Sigmoid colon (tissue), 4 donors: ENCODE results near the gene ZNF25.

Experiments used
- EP300 ChIP-seq, 4 donors: sonication (generic); formaldehyde crosslinking; IDR thresholded peaks; one replicate each; pipeline ENCODE4 v1.6.1; 2017; ENCODE audit warnings: antibody characterized with exemption in 4 of 4
- POLR2A ChIP-seq, 2 donors: fragments of 450-650 bp; IDR thresholded peaks; one replicate each; pipeline ENCODE4 v1.6.1; 2016; ENCODE audit warnings: antibody characterized with exemption in 2 of 2, mild to moderate bottlenecking in 2 of 2, moderate library complexity in 2 of 2
- TF ChIP-seq, protein P1 (sequence below), 4 experiments: fragments of 450-650 bp in 3 of 4; fragments of 200-600 bp in 1 of 4; IDR thresholded peaks; one replicate each; pipeline ENCODE4 v1.5.1; 2016 to 2019; ENCODE audit warnings: antibody characterized with exemption in 4 of 4, mild to moderate bottlenecking in 3 of 4, moderate library complexity in 2 of 4

DNA sequence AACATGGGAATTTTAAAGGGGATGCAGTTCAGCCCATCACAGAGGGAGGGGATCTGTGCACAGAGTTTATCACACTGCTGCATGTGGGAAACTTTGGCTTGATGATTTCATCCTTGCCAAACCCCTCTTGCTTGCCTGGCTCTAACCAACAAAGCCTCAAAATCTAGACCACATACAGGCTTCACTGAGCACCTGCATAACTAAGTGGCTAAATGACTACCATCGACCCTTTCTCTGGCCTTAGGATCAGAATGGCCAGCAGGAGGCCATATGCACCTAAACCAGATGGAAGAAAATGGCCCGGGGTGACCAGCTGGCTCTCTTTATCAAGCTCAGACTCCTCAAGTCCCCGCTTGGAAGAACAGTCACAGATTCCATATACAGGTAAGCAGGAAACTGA lies 15.6 kb upstream of the ZNF25 start:
- no peak for TF ChIP-seq EP300 (IDR thresholded peaks at IDR 0.05)
- TF ChIP-seq, protein P1, sequence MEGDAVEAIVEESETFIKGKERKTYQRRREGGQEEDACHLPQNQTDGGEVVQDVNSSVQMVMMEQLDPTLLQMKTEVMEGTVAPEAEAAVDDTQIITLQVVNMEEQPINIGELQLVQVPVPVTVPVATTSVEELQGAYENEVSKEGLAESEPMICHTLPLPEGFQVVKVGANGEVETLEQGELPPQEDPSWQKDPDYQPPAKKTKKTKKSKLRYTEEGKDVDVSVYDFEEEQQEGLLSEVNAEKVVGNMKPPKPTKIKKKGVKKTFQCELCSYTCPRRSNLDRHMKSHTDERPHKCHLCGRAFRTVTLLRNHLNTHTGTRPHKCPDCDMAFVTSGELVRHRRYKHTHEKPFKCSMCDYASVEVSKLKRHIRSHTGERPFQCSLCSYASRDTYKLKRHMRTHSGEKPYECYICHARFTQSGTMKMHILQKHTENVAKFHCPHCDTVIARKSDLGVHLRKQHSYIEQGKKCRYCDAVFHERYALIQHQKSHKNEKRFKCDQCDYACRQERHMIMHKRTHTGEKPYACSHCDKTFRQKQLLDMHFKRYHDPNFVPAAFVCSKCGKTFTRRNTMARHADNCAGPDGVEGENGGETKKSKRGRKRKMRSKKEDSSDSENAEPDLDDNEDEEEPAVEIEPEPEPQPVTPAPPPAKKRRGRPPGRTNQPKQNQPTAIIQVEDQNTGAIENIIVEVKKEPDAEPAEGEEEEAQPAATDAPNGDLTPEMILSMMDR (IDR thresholded peaks at IDR 0.05): no peak
- TF ChIP-seq POLR2A (IDR thresholded peaks at IDR 0.05): no peak
